HG03469 (cell line): ENCODE data around the gene SBSN.
"Not testable (repeated sequence)": the region's sequence is repeated elsewhere in the genome, so short reads cannot be mapped to it uniquely, and the experiment has no call there.

Experiments
- ATAC-seq: cut with Tn5 transposase; IDR thresholded peaks from one replicate; pipeline ENCODE4 v1.9.1; 2021; ENCODE audit warnings: mild to moderate bottlenecking, moderate library complexity, moderate number of reproducible peaks; ENCODE audit not compliant: unreplicated experiment

SBSN gene

DNA sequence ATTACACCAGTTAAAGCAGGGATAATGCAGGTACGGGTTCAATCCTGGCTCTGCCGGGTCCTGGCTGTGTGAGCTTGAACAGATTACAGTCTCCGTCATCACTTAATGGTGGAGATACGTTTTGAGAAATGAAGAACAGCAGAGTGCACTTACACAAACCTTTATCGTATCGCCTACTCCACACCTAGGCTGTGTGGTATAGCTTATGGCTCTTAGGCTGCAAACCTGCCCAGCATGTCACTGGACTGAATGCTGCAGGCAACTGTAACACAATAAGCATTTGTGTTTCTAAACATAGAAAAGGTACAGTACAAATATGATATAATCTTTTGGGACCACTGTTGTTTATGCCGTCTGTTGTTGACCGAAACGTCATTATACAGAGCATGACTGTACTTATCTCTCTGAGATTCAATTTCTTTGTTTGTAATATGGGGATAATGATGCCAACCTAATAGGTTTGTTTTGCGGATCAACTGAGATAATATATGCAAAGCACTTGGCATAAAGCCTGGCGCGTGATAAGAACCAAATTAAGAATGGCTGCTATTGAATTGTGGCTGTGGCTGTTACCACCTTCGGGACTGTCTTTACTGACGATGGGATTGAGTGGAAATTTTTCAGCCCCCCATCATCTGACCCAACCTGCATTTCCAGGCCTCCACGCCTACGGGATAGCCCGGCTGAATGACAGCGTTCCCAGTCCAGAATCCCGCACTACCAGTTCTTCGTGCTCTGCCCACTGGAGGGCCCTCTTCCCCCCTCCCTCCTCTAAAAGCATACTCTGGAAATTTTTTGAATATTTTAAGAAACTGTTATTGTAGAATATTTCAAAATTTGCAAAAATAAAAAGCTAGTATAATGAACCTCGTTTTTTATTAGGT lies 49.1 kb downstream of the SBSN start:
- no peak for ATAC-seq

DNA sequence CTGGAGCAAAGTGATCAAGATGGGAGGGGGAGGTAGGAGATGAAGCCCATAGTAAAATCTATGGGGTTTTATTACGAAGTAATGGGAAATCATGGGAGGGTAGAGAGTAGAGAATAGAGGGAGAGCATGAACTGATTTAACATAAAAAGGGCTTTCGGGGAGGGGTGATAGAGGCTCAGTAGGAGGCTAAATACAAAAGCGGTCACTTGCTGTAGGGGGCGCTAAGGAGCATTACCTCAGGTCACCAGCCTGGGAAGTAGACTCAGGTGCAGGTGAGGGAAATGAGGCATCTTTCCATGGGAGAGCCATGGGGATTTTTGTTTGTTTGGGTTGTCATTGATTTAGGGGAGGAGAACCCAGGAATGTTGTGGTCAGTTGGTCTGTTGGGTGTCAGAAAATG lies 52.0 kb downstream of the SBSN start:
- ATAC-seq, result no peak

DNA sequence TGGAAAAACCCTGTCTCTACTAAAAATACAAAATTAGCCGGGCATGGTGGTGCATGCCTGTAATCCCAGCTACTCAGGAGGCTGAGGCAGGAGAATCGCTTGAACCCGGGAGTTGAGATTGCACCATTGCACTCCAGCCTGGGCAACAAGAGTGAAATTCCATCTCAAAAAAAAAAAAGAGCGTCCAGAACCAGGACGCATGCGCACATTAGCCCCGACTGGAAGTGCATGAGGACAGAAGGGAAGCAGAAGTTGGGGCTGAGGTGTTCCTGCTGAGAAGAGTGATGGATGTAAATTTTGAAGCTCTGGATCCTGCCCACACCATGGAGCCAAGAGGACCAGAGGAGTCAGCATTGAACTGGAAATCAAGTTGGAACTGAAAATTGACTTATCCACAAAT lies 53.5 kb downstream of the SBSN start:
- ATAC-seq, result not testable (repeated sequence)

DNA sequence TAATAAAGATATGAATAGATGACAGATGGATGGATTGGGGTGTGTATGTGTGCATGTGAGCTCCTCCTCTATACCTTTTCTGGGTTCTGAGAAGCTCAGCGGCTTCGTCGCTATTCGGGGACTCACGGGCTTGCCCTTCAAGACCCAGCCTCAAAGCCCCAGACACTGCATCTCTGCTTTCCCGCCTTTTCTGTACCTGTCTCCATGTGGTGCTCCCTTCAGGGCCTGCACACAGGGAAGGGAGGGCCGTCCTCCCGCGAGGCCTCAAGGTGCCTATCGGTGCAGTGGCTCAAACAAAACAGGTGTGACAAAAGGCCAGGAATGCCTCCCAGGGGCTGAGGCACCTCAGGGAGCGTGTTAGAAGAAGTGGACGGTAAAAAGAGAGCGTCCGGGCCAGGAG lies 54.0 kb downstream of the SBSN start:
- no peak for ATAC-seq
